ENCODE measurements around the gene E2F6. TPM values are rescaled to one million over a fixed set of nuclear protein-coding genes. Genes with fewer than 3 reads are reported as not detected.

The E2F6 gene
- total and polyA plus RNA-seq, 2 donors (not counting 3 experiments of a cell fraction or from before 2014, with no cell fraction given), result 7.9 to 15.7 TPM

DNA sequence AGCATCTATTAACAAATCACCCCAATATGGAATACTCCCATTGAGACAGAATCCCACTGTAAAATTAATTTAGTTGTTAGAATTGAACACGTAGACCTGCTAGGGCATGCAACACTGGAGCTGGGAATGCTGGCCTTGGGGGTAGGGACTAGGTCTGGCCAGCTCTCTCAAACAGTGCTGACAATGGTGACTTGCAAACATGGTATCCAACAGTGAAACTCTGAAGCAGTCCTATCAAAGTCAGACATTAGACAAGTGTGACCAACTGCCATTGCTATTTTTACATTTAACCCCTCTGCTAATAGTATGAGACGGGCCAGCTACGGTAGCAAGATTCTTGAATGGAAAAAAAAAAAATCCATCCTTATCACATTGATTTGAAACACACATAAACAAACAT, 7.2 kb downstream of the E2F6 start:
- Histone ChIP-seq H3K79me2 (ENCODE audit: control insufficient read depth, insufficient read depth, low read length) (peaks cover 89% of the 10 kb centered on the region), H3K4me2 (ENCODE audit: insufficient read depth, low read length) (no peak overlapping the region), H3K9ac (replicated peaks; ENCODE audit: extremely low read depth, insufficient read depth, low read length) (no peak overlapping the region), H3K36me3 (ENCODE audit: control insufficient read depth in 2 of 2, extremely low read depth in 1 of 2, insufficient read depth in 2 of 2, low read length in 2 of 2) (no peaks in the 10 kb centered on the region), H3K27ac (ENCODE audit: insufficient read depth, low read depth, low read length) (no peak overlapping the region), H4K20me1 (replicated peaks; ENCODE audit: control insufficient read depth, extremely low read depth, insufficient read depth, low read length) (peaks cover 4% of the 10 kb centered on the region), H2AFZ (ENCODE audit: low read depth, low read length) (no peak overlapping the region), H3K9me1 (replicated peaks; ENCODE audit: control insufficient read depth, extremely low read depth, insufficient read depth, low read length) (no peaks in the 10 kb centered on the region), H3K27me3 (ENCODE audit: control insufficient read depth in 2 of 2, insufficient read depth in 2 of 2, low read length in 2 of 2) (no peaks in the 10 kb centered on the region), H3K4me1 (ENCODE audit: control insufficient read depth, extremely low read depth, insufficient read depth, low read length) (peaks cover 3% of the 10 kb centered on the region), H3K9me3 (replicated peaks; ENCODE audit: control insufficient read depth, insufficient read depth, low read length) (no peaks in the 10 kb centered on the region), H3K4me3 (replicated peaks in 1 of 3; ENCODE audit: insufficient read depth in 1 of 3, low read depth in 1 of 3, low read length in 3 of 3) (no peak overlapping the region)
- TF ChIP-seq GATA2 (IDR thresholded peaks at IDR 0.05; ENCODE audit: insufficient read depth, insufficient read length, low read depth, low read length) (no peak), POLR2AphosphoS5 (IDR thresholded peaks at IDR 0.05; ENCODE audit: insufficient read depth, low read depth, low read length) (no peak), JUN (IDR thresholded peaks at IDR 0.05; ENCODE audit: borderline replicate concordance, insufficient read depth, insufficient read length, low read depth) (no peak), MYC (IDR thresholded peaks at IDR 0.05; ENCODE audit: low read depth, low read length) (no peak), EZH2 (IDR thresholded peaks at IDR 0.05; ENCODE audit: borderline replicate concordance, low read depth, low read length, severe bottlenecking) (no peak), POLR2A (IDR thresholded peaks at IDR 0.05; ENCODE audit: low read depth, low read length) (no peak), FOS (IDR thresholded peaks at IDR 0.05; ENCODE audit: borderline replicate concordance, insufficient read depth, low read length) (no peak)
- TF ChIP-seq, protein P1, sequence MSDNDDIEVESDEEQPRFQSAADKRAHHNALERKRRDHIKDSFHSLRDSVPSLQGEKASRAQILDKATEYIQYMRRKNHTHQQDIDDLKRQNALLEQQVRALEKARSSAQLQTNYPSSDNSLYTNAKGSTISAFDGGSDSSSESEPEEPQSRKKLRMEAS (IDR thresholded peaks at IDR 0.05; ENCODE audit: insufficient read depth, insufficient read length), result no peak
- TF ChIP-seq, protein P2, sequence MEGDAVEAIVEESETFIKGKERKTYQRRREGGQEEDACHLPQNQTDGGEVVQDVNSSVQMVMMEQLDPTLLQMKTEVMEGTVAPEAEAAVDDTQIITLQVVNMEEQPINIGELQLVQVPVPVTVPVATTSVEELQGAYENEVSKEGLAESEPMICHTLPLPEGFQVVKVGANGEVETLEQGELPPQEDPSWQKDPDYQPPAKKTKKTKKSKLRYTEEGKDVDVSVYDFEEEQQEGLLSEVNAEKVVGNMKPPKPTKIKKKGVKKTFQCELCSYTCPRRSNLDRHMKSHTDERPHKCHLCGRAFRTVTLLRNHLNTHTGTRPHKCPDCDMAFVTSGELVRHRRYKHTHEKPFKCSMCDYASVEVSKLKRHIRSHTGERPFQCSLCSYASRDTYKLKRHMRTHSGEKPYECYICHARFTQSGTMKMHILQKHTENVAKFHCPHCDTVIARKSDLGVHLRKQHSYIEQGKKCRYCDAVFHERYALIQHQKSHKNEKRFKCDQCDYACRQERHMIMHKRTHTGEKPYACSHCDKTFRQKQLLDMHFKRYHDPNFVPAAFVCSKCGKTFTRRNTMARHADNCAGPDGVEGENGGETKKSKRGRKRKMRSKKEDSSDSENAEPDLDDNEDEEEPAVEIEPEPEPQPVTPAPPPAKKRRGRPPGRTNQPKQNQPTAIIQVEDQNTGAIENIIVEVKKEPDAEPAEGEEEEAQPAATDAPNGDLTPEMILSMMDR (IDR thresholded peaks at IDR 0.05; ENCODE audit: extremely low read depth in 1 of 2, insufficient read depth in 1 of 2, low read depth in 1 of 2, low read length in 2 of 2), result no peak
- FAIRE-seq (no peak), DNase-seq (ENCODE audit: low read depth, low spot score) (no peak)
- dilution Hi-C loops (cut with MboI; ENCODE audit: extremely low pct_ligation_motif_present, low sequenced_read_pairs) (no loop called here), intact Hi-C loops (cut with micrococcal nuclease) (no loop called here)
- ChIA-PET POLR2A (no interaction called here), CTCF (interaction anchor here (0.8 to 3.3 kb wide), 6 partner anchors 12 to 626 kb away, joined by 4 to 16 read pairs (median 5); a partner anchor contains a TSS)
- BruUV-seq (replicated peaks), result no TSS peak
